GM21423 (cell line): ENCODE data around the gene ACTN1.

ENCODE experiments used
- ATAC-seq: cut with Tn5 transposase; IDR thresholded peaks from one replicate; pipeline ENCODE4 v1.9.1; 2021; ENCODE audit warnings: mild to moderate bottlenecking, moderate library complexity; ENCODE audit not compliant: unreplicated experiment

Gene ACTN1

DNA sequence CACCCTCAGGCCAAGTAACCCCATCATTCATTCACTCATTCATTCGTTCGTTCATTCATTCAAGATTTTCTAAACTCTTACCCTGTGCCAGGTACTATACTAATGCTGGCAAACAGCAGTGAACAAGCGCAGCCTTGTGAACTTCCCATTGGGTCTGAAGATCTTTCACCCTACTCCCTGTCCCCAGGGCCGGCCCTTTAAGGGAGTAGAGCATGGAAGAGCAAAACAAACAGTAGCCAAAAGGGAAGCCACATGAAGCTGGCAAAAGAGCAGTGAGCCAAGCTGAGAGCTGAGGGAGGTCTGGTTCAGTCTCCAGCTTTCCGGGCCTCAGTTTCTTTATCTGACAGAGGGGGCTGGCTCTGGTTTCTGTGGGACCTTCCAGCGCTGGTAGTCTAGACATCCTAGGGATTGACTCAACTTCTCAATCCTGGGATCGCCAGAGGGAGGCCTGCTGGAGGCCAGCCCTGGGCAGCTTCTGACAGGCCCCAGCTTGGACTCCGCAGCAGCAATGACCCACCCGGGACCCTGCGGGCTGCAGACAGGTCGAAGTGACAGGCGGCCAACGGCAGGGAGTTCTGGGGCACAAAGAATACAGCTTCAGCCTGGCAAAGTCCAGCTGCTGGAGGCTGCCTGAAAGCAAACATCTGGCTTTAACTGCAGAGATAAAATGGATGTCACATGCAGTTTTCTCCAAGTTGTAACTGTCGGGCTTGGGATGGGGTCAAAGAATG, 27.1 kb downstream of the ACTN1 start:
- ATAC-seq: no peak

DNA sequence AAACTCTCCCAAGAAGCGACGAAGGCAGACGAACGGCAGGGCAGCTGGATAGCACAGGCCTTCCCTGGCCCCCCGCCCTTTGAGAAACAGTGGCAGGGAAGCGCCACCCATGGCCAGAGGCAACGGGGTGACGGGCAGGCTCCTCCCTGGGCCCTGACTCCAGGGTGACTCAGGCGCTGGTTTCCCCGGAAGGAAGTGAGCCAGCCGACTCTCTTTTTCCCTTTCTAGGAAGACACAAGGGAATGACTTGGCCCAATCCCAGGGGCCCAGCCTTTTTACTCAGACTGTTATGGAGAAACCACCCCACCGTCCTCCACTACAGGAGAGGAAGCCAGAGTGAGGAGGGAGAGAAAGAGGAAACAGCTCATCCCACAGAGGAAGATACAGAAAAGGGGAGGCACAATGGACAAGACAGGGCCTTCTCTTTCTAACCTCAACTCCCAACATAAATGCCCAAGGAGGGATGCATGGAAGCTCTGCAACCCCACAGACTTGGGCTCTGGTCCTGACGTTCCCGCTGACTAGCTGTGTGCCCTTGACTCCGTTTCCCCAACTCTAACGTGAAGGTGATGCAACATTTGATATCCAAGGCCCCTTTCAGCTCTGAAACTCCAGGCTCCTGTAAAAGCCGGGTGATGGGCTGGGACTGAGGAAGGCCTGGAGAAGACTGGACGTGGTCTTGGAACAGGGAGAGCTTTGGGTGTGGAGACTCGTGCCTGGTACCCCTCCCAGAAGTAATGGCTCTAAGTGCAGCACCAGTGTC, 27.9 kb downstream of the ACTN1 start:
- ATAC-seq: no peak

DNA sequence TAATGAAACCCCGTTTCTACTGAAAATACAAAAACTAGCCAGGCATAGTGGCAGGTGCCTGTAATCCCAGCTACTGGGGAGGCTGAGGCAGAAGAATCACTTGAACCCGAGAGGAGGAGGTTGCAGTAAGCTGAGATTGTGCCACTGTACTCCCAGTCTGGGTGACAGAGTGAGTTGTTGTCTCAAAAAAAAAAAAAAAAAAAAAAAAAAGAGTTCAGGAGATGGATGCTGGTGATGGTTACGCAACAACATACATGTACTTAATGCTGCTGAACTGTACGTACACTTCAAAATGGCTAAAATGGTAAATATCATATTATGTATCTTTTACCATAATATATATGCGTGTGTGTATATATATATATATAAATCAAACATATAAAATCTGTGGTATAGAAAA, 29.0 kb downstream of the ACTN1 start:
- no peak for ATAC-seq

DNA sequence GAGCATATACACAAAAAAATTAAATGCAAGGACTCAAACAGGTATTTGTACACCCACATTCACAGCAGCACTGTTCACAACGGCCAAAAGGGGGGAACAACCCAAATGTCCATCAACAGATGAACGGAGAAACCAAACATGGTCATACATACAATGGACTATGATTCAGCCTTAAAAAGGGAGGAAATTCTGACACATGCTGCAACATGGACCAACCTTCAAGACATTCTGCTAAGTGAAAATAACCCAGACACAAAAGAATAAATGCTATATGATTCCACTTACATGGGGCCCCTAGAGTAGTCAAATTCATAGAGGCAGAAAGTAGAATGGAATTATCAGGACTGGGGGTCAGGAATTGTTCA, 29.5 kb downstream of the ACTN1 start:
- ATAC-seq: no peak

DNA sequence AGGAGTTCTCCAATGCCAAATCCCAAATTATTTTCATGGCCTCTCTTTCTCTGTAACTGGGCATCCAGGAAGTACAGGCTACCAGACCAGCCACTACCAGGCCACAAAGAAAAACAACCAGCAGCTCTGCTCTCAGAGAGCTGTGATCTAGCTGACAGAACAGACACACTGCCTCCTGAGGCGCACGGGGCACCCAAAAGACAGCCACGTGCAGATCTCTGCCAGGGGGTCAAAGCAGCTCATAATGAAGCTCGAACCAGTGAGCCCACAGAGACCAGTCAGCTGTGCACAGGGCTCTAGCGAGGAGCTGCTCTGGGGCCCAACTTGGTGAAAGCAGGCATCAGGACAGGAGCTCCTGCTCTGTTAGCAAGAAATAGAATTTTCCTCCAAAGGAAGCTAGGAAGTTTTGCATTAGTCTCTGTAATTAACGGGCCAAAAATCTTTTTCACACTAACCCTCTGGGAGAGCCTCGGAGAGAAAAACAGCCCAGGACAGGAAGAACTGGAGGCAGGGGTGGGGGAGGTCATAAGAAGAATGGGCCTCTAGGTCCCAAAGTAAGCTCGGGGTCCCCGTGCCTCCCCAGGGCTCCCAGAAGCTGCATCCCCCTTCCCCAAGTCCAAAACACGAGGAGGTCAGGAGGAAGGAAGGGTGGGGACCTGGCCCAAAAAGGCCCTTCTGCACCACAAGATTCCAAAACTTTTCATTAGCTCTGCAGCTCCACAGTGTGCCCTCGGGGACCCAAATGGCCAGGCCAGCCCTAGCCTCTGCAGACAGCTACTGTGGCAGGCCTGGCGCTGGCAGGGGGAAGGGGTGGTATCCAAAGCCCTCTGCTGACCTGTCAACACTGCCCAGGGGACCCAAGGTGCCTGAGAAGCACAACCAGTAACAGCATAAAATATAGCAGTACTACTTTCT, 30.2 kb downstream of the ACTN1 start:
- no peak for ATAC-seq

DNA sequence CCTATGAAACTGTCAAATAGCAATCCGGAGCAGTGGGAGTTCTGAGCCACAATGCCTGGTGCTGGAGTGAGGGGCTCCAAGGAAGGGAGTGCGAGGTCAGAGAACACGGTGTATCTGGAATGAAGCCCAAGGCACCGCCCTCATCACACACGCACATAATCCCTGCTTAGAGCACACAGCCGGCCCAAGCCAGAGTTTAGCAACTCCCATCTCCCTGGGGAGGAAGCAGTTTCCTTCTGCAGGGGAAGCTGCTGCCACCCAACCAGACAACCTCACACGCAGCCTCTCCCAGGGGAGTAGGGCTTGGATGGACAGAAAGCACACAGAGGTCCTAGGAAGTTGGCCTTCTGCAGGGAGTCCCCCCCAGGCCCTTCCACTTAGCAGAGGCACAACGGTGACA, 31.3 kb downstream of the ACTN1 start:
- no peak for ATAC-seq

DNA sequence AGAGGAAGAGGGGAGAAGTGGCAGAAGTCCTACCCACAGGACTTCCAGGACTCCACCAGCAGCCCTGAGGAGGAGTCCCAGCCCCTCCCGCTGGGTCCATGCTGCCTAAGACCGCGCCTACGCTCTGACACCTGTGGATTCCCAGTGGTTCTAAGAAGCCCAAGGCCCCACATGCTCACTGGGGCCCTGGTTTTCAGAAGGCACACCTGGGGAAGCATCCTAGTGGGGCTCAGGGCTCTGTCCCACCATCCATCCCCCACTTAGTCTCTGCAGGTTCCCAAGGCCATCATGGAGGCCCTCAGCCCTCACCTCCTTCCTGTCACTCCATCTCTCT, 32.6 kb downstream of the ACTN1 start:
- no peak for ATAC-seq

DNA sequence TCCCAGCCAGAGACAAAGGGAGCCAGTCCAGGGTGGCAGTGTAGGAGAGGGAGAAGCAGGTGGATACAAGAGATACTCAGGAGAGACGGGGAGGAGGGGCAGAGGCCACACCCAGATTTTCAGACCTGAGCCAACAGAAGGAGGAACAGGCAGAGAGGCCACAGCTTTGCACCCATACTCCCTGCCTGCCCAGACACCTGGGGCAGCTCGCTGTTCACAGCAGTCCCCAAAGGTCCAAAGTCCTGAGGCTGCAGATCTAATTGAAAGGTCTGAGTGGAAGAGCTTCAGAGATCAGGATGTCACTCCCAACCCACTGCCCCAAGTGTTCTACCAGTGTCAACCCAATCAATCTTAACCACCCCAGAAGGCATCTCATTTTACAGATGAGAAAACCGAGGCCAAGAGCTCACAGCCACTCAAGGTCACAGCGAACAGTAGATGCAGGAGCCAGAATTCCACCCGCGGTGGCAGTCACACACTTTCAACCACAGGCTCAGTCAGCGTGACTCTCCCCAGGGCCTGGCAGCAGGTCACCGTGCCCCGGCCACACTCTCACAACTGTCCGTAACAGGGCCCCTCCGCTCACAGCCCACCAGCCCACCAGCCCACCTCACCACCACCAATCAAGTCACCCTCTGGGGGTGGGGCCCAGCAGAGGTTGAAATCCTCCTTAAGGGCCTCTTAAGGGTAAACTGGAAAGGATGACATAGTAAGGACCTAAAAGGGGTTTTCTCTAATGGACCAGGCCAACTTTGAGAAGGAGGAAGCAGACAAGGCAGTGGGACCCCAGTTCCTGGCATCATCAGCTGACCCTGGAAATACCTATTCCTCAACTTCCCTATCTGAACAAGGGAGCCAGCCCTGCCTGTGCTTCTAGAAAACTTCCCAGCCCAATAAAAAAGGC, 33.3 kb downstream of the ACTN1 start:
- no peak for ATAC-seq

DNA sequence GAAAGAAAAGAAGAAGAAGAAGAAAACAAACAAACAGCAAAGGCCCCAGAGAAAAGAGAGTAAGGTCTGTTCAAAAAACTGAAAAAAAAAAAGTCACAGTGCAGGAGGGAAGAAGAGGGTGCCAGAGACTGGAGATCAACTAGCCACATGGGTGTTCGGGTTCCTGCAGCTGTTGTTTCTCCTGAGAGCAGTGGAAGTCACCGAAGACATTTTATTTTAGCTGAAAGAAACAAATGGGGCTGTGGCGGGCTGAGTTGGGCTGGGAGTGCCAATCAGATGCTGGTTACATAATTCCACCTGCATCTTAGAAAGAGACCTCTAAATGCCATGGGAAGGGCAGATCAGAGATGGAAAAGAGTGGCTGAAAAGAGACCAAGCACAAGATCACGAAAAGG, 33.9 kb downstream of the ACTN1 start:
- no peak for ATAC-seq

DNA sequence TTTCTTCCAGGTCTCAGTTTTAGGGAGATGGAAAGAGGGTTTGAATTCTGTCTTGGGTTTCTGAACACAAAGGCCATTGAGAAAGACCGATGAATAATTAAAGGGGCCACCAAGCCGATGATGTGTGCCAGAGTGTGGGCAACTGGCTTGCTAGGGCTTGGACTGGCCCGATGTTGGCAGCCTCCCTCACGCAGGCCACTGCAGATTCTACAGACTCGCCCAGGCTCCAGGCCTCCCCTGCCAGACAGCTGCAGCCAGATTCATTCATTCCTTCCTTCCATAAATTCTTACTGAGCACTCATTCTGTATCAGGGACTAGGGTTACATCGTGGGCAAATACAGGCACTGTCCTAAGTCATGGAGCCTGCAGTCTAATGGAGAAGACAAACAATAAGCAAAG, 34.9 kb downstream of the ACTN1 start:
- no peak for ATAC-seq

DNA sequence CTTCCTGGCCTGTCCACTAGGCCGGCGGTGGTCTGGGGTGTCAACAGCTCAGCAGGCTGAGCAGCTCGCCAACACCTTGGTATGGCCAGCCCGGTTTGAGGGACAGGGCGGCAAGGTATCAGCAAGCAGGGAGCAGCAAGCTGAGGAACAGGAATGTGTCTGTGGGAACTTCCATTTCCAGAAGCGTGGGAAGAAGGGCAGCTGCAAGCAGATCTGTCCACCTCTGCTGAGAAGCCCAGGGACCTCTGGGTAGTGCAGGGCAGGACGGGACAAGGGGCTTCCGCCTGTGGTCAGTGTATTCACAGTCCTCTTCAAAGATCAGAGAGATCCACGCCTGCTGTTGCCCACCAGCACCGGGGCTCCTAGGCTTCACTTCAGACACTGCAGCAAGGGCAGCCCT, 36.0 kb downstream of the ACTN1 start:
- no peak for ATAC-seq

DNA sequence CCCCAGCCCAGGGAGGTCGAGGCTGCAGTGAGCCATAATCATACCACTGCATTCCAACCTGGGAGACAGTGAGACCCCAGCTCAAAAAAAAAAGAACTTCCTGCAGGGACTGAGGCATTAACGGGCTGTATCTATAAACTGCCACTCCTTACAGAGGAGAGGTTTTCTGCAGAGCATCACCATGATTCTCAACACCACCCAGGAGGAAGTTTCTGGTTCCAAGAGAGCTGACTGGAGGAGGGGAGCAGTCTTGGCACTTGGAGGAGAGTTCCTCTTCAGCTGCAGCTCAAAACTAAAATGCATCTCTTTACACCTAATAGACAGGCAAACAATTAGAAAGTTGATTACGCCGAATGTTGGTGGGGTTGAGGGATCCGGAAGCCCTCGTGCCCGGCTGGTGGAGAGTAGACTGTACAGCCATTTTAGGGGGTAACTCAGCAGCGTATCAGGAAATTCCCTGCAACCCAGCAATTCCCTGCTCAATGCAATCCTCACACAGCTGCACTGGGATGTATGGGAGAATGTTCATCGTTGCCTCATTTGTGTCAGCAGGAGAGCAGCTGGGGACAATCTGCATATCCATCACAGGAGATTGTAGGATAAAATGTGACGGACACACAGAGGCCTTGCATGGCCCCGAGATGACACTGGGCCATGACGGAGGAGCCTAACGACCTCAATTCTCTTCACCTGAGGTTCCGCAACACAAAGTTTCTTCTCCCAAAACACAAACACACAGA, 36.6 kb downstream of the ACTN1 start:
- no peak for ATAC-seq

DNA sequence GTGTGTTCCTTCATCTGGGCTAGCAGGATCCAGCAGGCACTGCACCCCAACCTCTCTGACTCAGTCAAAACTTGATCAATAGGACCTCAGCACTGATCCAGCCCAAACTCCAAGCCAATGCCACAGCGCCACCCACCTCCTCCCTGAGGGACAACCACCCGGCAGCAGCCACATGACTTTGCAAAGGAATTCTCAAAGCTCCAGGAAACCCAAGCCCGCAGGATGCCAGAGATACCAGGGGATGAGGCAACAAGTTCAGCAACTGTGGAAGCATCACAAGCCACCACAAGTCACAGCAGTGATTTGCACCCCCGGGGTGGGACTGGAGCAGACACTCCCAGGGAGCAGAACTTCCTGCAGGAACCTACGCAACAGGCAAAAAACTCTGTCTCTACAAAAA, 37.3 kb downstream of the ACTN1 start:
- ATAC-seq: no peak

DNA sequence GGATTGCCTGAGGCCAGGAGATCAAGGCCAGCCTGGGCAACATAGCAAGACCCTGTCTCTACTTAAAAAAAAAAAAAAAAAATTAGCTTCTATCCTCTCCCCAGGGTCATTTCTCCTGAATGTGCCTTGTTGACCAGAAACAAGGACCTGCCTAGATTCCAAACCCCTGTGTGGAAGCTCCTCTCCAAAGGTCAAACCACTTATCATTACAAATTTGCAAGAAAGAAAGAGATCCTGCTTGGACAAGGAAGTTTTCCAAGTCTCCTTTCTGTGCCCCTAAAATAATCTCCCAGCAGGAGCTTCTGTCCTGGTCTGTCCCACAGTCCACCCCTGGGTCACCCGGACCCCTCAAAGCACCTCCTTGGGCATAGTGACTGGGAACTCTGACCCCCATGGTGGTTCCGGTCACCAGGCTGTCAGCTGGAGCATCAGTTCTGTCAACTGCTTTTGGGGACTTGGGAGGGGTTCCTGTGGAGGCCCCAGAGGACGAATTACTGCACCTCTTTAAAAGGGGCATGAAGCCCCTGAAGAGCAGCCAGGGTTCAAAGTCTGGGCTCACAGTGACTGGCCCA, 38.4 kb downstream of the ACTN1 start:
- no peak for ATAC-seq

DNA sequence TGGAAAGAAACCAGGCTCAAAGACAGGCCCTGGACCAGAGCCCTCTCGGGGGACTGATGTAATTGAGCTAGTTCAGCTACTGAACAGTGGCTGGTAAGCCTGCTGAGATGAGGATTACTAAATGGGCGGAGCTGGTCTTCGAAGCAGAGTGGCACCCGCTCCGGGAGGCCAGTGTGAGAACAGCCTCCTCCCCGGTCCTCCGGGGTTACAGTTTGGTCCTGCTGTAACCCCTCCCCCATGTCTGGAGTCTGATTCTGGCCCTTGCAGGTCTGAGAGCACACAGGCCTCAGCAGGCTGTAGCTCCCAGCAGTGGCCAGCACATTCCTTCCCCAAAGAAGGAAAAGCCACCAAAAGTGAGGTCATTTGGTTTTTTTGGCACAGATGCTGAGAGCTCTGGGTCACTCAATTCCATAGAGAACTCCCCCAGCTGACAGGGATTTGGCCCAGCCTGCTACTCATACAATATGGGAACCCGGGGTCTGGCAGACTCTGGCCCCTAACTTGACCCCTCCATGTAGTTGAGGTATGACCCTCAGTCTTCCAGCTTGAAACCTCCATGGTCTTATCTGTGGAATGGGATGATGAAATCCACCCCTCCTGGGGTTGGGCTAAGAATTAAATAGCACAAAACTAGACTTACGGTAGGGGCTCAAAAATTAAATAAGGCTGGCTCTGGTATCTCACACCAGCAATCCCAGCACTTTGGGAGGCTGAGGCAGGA, 39.0 kb downstream of the ACTN1 start:
- ATAC-seq: no peak

DNA sequence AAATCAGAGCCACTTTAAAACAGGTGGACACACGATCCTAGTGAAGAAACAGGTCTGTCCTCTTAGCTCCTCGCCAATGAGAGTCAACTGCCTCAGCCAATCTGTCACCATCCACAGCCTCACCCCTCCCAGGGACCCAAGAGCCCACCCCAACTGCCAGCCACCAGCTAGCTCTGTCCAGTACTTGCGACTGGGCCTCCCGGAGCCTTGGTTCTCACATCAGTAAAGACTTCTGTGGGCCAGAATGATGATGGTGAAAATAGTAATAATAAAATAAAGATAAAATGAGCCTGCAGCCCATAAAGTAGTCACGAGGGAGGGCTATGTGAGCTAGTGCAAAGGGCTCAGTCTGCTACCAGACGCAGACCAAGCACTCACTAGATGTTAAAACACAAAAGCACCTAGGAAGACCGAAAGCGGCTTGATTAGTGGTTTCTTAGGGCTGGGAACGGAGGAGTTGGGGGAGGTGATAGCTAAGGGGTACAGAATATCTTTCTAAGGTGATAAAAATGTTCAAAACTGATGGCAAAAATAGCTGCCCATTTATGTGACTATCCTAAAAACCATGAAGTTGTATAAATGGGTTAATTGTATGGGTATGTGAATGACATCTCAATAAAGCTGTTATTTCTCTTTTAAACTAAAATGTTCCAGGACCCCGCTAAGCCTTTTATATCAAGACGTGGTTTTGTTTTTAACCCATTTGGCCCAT, 39.8 kb downstream of the ACTN1 start:
- no peak for ATAC-seq

DNA sequence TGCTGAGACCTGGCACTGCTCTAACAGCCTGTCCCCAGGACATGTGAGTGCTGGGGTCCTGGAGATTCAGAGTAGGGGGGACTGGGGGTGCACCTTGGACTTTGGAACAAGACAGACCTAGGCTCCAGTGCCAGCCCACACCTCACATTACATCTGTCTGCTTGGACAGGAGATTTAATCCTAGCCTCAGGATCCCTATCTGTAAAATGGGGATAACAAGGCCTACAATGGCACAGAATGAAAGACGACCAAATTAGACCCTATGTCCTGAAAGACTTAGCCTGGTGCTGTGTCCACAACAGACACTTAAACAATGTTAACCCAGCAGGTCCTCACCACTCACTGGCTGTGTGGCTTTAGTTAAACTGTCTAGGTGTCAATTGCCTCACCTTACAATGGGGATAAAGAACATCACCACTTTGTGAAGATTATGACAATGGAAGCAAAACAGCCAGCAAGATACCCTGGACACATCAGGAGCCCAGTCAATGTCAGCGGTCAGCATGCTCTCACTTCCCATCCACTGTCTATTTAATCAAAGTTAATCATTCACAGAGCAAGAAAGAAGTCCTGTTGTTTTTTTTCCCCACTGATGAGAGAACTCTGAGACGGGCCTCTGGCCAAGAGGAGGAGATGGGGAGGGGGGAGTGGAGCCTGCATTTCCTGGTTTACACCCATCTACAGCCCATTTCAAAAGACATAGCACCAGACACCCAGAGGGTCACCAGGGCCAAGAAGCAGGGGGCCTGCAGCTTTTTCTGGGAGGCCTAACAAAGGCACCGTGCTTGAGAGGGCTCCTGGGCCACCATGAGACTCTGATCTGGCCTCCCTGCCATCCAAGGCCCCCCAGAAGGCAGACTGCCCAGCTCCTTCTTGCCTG, 40.6 kb downstream of the ACTN1 start:
- ATAC-seq: no peak
